PC-3 (cell line): ENCODE data around the gene AQP6.

ENCODE experiments used
- CTCF ChIP-seq: fragments of 300-600 bp; sonication (generic); conservative IDR thresholded peaks from 2 replicates; pipeline ENCODE4 v1.5.1; 2017; ENCODE audit warnings: antibody characterized with exemption, low read depth, mild to moderate bottlenecking, low read length
- EZH2 ChIP-seq: fragments of 300-600 bp; sonication (generic); IDR thresholded peaks from one replicate; pipeline ENCODE4 v1.6.1; 2017; ENCODE audit warnings: antibody characterized with exemption, mild to moderate bottlenecking, low read length; ENCODE audit not compliant: unreplicated experiment

- no peak for TF ChIP-seq CTCF
- no peak for TF ChIP-seq EZH2
Observed at GRCh38 chr12:49923035-49923644, 49.6 kb upstream of the AQP6 start.
